HG03354 (cell line): ENCODE measurements around the gene TECPR1.

ENCODE experiments used
- ATAC-seq: cut with Tn5 transposase; IDR thresholded peaks from one replicate; pipeline ENCODE4 v1.9.1; 2021; ENCODE audit warnings: mild to moderate bottlenecking; ENCODE audit not compliant: unreplicated experiment, poor library complexity, severe bottlenecking

The TECPR1 gene

GRCh38 chr7:98214811-98215321 is 37.2 kb downstream of the TECPR1 start:
- ATAC-seq, result no peak

GRCh38 chr7:98213888-98214810 is 37.9 kb downstream of the TECPR1 start:
- no peak for ATAC-seq

- no peak for ATAC-seq
Measured at GRCh38 chr7:98213296-98213887, 38.6 kb downstream of the TECPR1 start.

GRCh38 chr7:98212532-98213041 is 39.4 kb downstream of the TECPR1 start:
- no peak for ATAC-seq

- no peak for ATAC-seq
Measured at GRCh38 chr7:98211676-98212531, 40.1 kb downstream of the TECPR1 start.

- ATAC-seq, result no peak
Measured at GRCh38 chr7:98211221-98211675, 40.8 kb downstream of the TECPR1 start, which contains the start of gene BHLHA15. Gene BHLHA15, plus strand, starts transcription at chr7:98211439. Its CDS starts 871 bp downstream, at chr7:98212310.

GRCh38 chr7:98210513-98211220 is 41.4 kb downstream of the TECPR1 start:
- no peak for ATAC-seq

GRCh38 chr7:98209166-98209920 is 42.7 kb downstream of the TECPR1 start:
- ATAC-seq, result no peak

- no peak for ATAC-seq
Measured at GRCh38 chr7:98206451-98207330, 45.3 kb downstream of the TECPR1 start.

GRCh38 chr7:98205162-98205845 is 46.7 kb downstream of the TECPR1 start:
- ATAC-seq, result no peak

- no peak for ATAC-seq
Measured at GRCh38 chr7:98204670-98205069, 47.4 kb downstream of the TECPR1 start.

- ATAC-seq, result no peak
Measured at GRCh38 chr7:98203964-98204605, 47.9 kb downstream of the TECPR1 start.

- peak; percentile 30 for ATAC-seq
Measured at GRCh38 chr7:98203261-98203963, 48.6 kb downstream of the TECPR1 start.

- ATAC-seq, result peak; percentile 91
Measured at GRCh38 chr7:98202367-98203195, 49.5 kb downstream of the TECPR1 start.

- peak; percentile 52 for ATAC-seq
Measured at GRCh38 chr7:98200364-98200763, 51.7 kb downstream of the TECPR1 start.
